Activated CD4-positive, alpha-beta T cell treated with anti-CD3 and anti-CD28 coated beads for 36 hours (primary cell): ENCODE measurements around the gene PPP6R3. TPM values are rescaled to one million over a fixed set of nuclear protein-coding genes. Genes with fewer than 3 reads are reported as not detected.
A peak's percentile ranks its signal among the peaks of the same experiment; 100 is the strongest.

Source experiments
- ATAC-seq: fragments of 200-7000 bp; cut with Tn5 transposase; one replicate; pipeline ENCODE4 v1.10.0; 2021; ENCODE audit warnings: mild to moderate bottlenecking, moderate library complexity
- CTCF ChIA-PET: fragments of 350-600 bp; sonication (Branson Sonifier 250); formaldehyde crosslinking; loops from one replicate; lab custom pipeline; 2021; ENCODE audit warnings: antibody characterized with exemption; lab: Charles Lee
- POLR2A ChIA-PET: fragments of 350-600 bp; sonication (Branson Sonifier 250); formaldehyde crosslinking; loops from one replicate; lab custom pipeline; 2021; ENCODE audit warnings: antibody characterized with exemption, inconsistent platforms; lab: Charles Lee
- DNase-seq: peaks from one replicate; pipeline ENCODE4 v3.0.0-alpha.2; 2020
- H3K27ac Mint-ChIP-seq: one replicate; pipeline ENCODE4 v1.8.0; 2021; ENCODE audit warnings: mixed read lengths
- H3K27me3 Mint-ChIP-seq: one replicate; pipeline ENCODE4 v1.8.0; 2021; ENCODE audit warnings: mixed read lengths
- H3K36me3 Mint-ChIP-seq: one replicate; pipeline ENCODE4 v1.8.0; 2021; ENCODE audit warnings: low read depth, mixed read lengths
- H3K4me1 Mint-ChIP-seq: one replicate; pipeline ENCODE4 v1.8.0; 2021; ENCODE audit warnings: mixed read lengths
- H3K4me3 Mint-ChIP-seq: one replicate; pipeline ENCODE4 v1.8.0; 2021; ENCODE audit warnings: mild to moderate bottlenecking, moderate library complexity, mixed read lengths
- H3K9me3 Mint-ChIP-seq: one replicate; pipeline ENCODE4 v1.8.0; 2021; ENCODE audit warnings: low read depth, mixed read lengths
- intact Hi-C, 2 experiments: fragments of 100-400 bp; cut with DNase I in 1 of 2; cut with micrococcal nuclease in 1 of 2; formaldehyde crosslinking; loops; one replicate each; pipeline versions ENCODE4 v1.14.2 to v1.15.1; 2022 to 2024; cut with DNase I, micrococcal nuclease
- total RNA-seq, 2 experiments: library from RNA; stranded (reverse); gene quantifications; one replicate each; pipeline ENCODE4 v1.2.3, GENCODE V29; 2021

PPP6R3 gene
- total RNA-seq, 2 experiments from 2014 or later: 110 to 126 TPM

DNA sequence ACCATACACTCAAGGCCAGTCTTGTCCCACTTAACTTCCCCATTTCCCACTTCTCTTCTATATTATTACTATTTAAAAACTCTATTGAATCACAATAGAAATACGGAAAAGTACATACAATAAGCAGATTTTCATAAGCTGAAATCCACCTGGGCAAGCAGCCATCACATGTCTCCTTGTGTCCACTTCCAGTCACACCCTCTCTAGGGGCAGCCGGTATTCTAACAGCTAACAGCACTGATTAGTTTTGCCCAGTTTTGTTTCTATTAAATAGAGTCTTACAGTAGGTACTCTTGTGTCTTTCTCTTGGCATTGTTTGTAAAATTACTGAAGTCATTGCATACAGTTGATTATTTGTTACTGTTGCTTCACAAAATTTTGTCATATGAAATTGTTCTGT lies 37.8 kb downstream of the PPP6R3 start:
- intact Hi-C loops: no loop called here
- POLR2A ChIA-PET: no interaction called here
- no peaks in the 10 kb centered on the region for H3K9me3 Mint-ChIP-seq
- no peaks in the 10 kb centered on the region for H3K27me3 Mint-ChIP-seq
- no peak for ATAC-seq
- no peak overlapping the region for H3K4me3 Mint-ChIP-seq
- H3K36me3 Mint-ChIP-seq: peaks cover 9% of the 10 kb centered on the region
- H3K4me1 Mint-ChIP-seq: peaks cover 76% of the 10 kb centered on the region
- CTCF ChIA-PET: interaction anchor here (0.9 to 1.5 kb wide), 2 partner anchors 27 to 30 kb away, joined by 3 to 5 read pairs; no protein-coding TSS in a partner anchor
- H3K27ac Mint-ChIP-seq: peak overlapping the region; percentile 18
- DNase-seq: no peak

DNA sequence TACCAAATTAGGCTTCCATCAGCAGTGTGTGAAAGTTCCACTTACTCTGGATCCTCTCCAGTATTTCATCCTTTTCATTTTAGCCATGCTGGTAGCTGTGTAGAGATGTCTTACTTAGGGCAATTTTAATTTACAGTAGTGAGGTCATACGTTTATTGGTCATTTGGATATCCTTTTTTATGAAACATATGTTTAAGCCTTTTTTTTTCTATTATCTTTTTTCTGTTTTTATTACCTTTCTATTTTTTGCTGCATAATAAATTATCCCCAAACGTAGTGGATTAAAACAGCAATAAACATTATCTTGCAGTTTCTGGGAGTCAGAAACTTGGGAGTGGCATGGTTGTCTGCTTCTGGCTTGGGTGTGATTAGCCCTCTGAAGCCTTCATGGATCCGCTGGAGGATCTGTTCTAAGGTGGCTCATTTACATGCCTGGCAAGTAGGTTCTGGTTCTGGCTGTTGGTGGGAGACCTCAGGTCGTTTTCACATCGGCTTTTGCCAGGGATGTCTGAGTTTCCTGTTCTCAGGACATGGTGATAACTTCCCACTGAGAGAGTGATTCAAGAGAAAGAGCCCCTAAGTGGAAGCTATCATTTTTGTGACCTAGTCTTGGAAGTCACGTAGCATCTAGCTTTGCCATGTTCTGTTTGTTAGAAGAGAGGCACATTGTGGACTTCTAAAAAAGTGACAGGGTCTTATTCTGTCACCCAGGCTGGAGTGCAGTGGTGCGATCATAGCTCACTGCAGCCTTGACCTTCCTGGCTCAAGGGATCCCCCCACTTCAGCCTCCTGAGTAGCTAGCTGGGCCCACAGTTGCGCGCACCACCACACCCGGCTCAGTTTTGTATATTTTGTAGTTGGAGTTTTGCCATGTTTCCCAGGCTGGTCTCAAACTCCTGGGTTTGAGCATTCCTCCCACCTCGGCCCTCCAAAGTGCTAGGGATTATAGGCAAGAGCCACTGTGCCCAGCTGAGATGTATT lies 38.6 kb downstream of the PPP6R3 start:
- H3K4me1 Mint-ChIP-seq: peaks cover 84% of the 10 kb centered on the region
- ChIA-PET POLR2A (interaction anchor here (0.6 kb wide), 1 partner anchor 10 kb away, joined by 6 read pairs; no protein-coding TSS in a partner anchor), CTCF (interaction anchor here (0.6 to 1.5 kb wide), 3 partner anchors 26 to 75 kb away, joined by 3 to 5 read pairs (median 3); no protein-coding TSS in a partner anchor)
- peaks cover 9% of the 10 kb centered on the region for H3K36me3 Mint-ChIP-seq
- DNase-seq (no peak), ATAC-seq (no peak)
- intact Hi-C loops: no loop called here
- H3K9me3 Mint-ChIP-seq: no peaks in the 10 kb centered on the region
- H3K27me3 Mint-ChIP-seq: no peaks in the 10 kb centered on the region
- no peak overlapping the region for H3K4me3 Mint-ChIP-seq
- H3K27ac Mint-ChIP-seq: no peak overlapping the region

DNA sequence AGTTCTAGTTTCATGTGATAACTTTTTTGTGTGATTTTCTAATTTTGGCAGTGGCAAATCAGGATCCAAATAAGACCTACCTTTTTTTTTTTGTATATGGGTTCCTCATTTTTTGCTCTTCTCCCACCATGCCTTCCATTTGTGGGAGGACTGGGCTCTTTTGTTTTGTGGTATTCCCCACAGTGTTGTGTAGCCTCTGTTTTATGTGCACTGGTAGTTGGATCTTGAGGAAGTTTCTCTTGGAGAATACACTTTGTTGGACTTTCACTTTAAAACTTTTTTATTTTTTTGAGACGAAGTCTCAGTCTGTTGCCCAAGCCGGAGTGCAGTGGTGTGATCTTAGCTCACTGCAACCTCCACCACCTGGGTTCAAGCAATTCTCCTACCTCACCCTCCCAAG lies 39.7 kb downstream of the PPP6R3 start:
- H3K4me3 Mint-ChIP-seq: no peak overlapping the region
- intact Hi-C loops: no loop called here
- H3K9me3 Mint-ChIP-seq: no peaks in the 10 kb centered on the region
- ATAC-seq: no peak
- ChIA-PET CTCF (no interaction called here), POLR2A (no interaction called here)
- H3K27me3 Mint-ChIP-seq: no peaks in the 10 kb centered on the region
- DNase-seq: no peak
- H3K4me1 Mint-ChIP-seq: peaks cover 85% of the 10 kb centered on the region
- no peak overlapping the region for H3K27ac Mint-ChIP-seq
- H3K36me3 Mint-ChIP-seq: peaks cover 9% of the 10 kb centered on the region

DNA sequence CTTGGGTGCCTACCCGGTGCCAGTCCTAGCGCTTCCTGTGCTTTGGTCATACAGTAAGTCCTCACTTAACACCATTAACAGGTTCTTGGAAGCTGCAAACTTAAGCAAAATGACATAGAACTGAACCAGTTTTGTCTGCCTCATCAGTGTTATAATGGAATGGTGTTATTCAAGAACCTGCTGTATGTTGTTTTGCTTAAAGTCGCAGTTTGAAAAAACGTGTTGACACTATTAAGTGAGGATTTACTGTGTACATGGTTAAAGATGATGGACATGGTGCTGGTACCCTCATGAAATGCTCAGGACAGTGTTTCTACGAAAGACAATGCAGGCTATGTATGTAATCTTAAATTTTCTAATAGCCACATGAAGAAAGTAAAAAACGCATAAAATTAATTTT lies 41.3 kb downstream of the PPP6R3 start:
- POLR2A ChIA-PET: no interaction called here
- DNase-seq (no peak), ATAC-seq (no peak)
- H3K27ac Mint-ChIP-seq: no peak overlapping the region
- no peak overlapping the region for H3K4me3 Mint-ChIP-seq
- H3K27me3 Mint-ChIP-seq: no peaks in the 10 kb centered on the region
- CTCF ChIA-PET: interaction anchor here (0.6 kb wide), 1 partner anchor 481 kb away, joined by 3 read pairs; no protein-coding TSS in a partner anchor
- intact Hi-C loops: no loop called here
- H3K36me3 Mint-ChIP-seq: peaks cover 12% of the 10 kb centered on the region
- H3K4me1 Mint-ChIP-seq: peaks cover 85% of the 10 kb centered on the region
- H3K9me3 Mint-ChIP-seq: no peaks in the 10 kb centered on the region

GRCh38 chr11:68503251-68503687 lies 42.7 kb downstream of the PPP6R3 start:
- no peak overlapping the region for H3K4me3 Mint-ChIP-seq
- no peak for DNase-seq
- ChIA-PET POLR2A (no interaction called here), CTCF (no interaction called here)
- ATAC-seq: no peak
- intact Hi-C loops: no loop called here
- H3K4me1 Mint-ChIP-seq: peaks cover 84% of the 10 kb centered on the region
- peaks cover 18% of the 10 kb centered on the region for H3K36me3 Mint-ChIP-seq
- no peaks in the 10 kb centered on the region for H3K9me3 Mint-ChIP-seq
- H3K27me3 Mint-ChIP-seq: no peaks in the 10 kb centered on the region
- peak overlapping the region; percentile 49 for H3K27ac Mint-ChIP-seq

DNA sequence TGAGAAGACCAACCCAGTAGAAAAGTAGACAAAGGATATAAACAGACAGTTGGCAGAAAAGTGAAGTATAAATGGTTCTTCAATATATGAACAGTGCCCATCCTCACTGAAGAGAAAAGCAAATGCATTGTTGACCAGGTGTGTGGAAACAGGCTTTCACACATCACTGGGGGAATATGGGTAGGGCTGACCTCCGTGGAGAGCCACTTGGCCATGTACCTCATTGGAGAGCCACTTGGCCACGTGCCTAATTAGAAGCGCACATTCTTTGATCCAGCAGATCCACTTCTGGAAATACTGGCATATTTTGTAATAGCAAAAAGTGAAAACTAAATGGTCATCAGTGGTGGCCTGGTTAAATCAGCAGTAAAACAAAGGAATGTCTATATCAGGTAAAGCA lies 43.2 kb downstream of the PPP6R3 start:
- DNase-seq (no peak), ATAC-seq (no peak)
- POLR2A ChIA-PET: no interaction called here
- CTCF ChIA-PET: no interaction called here
- H3K36me3 Mint-ChIP-seq: peaks cover 18% of the 10 kb centered on the region
- no peak overlapping the region for H3K4me3 Mint-ChIP-seq
- no peak overlapping the region for H3K27ac Mint-ChIP-seq
- H3K4me1 Mint-ChIP-seq: peaks cover 84% of the 10 kb centered on the region
- no peaks in the 10 kb centered on the region for H3K9me3 Mint-ChIP-seq
- no peaks in the 10 kb centered on the region for H3K27me3 Mint-ChIP-seq
- intact Hi-C loops: no loop called here

DNA sequence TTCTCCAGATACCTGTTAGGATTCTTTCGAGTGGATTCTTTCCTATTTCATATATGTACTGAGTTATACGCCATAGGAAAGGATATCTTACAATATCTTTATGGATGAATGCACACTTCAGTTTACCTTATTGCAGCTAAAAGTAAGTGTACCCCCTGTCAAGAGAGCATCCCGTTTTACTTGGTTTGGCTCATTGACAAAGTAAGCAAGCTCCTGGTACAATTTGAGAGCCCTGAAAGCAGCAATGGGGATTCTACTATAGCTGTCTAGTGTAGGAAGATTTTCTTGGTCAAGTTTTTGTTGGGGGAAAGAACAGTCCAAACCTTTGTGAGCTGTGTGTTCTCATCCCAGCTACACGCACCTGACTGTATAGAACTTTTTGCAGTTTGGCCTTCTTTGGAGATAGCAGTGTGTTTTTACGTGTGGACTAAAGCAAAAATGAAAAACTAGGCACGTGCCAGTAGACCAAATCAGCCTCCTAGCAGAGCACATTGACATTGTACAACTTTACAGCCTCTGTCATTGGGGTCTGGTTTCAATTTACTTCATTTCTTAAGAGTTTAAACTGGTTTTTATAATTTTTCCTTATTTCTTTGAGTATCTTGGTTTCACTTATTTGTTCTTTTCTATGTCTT lies 44.0 kb downstream of the PPP6R3 start:
- H3K4me3 Mint-ChIP-seq: no peak overlapping the region
- intact Hi-C loops: loop anchor here in 1 of 2 experiments (5.0 kb wide), 1 partner anchor 32 kb away; no protein-coding TSS in a partner anchor
- H3K9me3 Mint-ChIP-seq: no peaks in the 10 kb centered on the region
- CTCF ChIA-PET: interaction anchor here (1.6 kb wide), 1 partner anchor 15 kb away, joined by 7 read pairs; no protein-coding TSS in a partner anchor
- H3K4me1 Mint-ChIP-seq: peaks cover 81% of the 10 kb centered on the region
- H3K27ac Mint-ChIP-seq: no peak overlapping the region
- H3K27me3 Mint-ChIP-seq: no peaks in the 10 kb centered on the region
- no peak for DNase-seq
- no peak for ATAC-seq
- POLR2A ChIA-PET: no interaction called here
- peaks cover 22% of the 10 kb centered on the region for H3K36me3 Mint-ChIP-seq

DNA sequence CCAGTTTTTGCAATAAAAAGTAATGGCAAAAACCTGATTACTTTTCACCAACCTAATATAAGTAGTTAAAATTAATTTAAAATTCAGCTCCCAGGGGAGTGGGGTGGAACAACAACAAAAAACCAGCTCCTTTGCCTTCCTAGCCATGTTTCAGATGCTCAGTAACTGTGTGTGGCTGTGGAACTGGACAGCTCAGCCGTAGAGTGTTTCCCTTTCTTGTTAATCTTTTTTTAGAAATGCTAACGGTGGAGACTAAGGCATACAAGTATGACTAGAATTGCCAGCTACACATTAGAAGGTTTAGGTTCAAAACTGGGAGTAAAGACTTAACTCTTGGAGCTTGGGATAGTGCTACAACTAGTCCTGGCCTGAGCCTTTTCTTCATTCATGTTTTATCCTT lies 45.0 kb downstream of the PPP6R3 start:
- intact Hi-C loops: loop anchor here in 1 of 2 experiments (5.0 kb wide), 1 partner anchor 33 kb away; no protein-coding TSS in a partner anchor
- POLR2A ChIA-PET: interaction anchor here (0.6 to 0.8 kb wide), 2 partner anchors 8 to 32 kb away, joined by 4 to 7 read pairs; no protein-coding TSS in a partner anchor
- H3K4me3 Mint-ChIP-seq: no peak overlapping the region
- DNase-seq (no peak), ATAC-seq (no peak)
- no peaks in the 10 kb centered on the region for H3K27me3 Mint-ChIP-seq
- peaks cover 75% of the 10 kb centered on the region for H3K4me1 Mint-ChIP-seq
- H3K36me3 Mint-ChIP-seq: peaks cover 24% of the 10 kb centered on the region
- no peak overlapping the region for H3K27ac Mint-ChIP-seq
- no peaks in the 10 kb centered on the region for H3K9me3 Mint-ChIP-seq
- CTCF ChIA-PET: interaction anchor here (1.0 to 1.6 kb wide), 2 partner anchors 14 to 20 kb away, joined by 3 to 7 read pairs; no protein-coding TSS in a partner anchor

GRCh38 chr11:68506908-68507307 lies 46.4 kb downstream of the PPP6R3 start:
- ChIA-PET CTCF (interaction anchor here (0.7 to 1.3 kb wide), 4 partner anchors 14 to 174 kb away, joined by 3 read pairs; no protein-coding TSS in a partner anchor), POLR2A (no interaction called here)
- H3K27ac Mint-ChIP-seq: no peak overlapping the region
- no peaks in the 10 kb centered on the region for H3K9me3 Mint-ChIP-seq
- H3K4me1 Mint-ChIP-seq: peaks cover 71% of the 10 kb centered on the region
- H3K4me3 Mint-ChIP-seq: no peak overlapping the region
- DNase-seq: no peak
- no peaks in the 10 kb centered on the region for H3K27me3 Mint-ChIP-seq
- H3K36me3 Mint-ChIP-seq: peaks cover 24% of the 10 kb centered on the region
- intact Hi-C loops: loop anchor here in 1 of 2 experiments (5.0 kb wide), 1 partner anchor 35 kb away; no protein-coding TSS in a partner anchor
- ATAC-seq: no peak

DNA sequence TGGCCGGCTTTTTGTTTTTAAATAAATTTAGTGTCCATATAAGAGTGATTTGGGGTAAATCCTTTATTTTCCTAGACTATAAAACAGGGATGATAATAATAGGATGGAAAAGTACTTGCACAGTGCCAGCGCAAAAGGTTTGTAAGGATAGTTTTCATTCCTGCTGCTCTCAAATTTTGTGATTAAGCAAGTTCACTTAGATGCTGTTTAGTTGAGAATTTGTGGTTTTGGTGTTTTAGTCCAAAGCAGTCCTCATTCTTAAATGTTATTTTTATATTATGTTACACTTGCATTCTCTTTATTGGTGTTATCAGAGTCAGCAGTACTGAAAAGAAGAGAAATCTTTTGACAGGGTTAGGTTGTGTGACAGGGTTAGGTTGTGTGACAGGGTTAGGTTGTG lies 47.9 kb downstream of the PPP6R3 start:
- Mint-ChIP-seq H3K9me3 (no peaks in the 10 kb centered on the region), H3K36me3 (peaks cover 24% of the 10 kb centered on the region), H3K27me3 (no peaks in the 10 kb centered on the region), H3K27ac (no peak overlapping the region), H3K4me3 (no peak overlapping the region), H3K4me1 (peaks cover 66% of the 10 kb centered on the region)
- ATAC-seq: no peak
- no peak for DNase-seq
- ChIA-PET POLR2A (no interaction called here), CTCF (interaction anchor here (2.2 kb wide), 1 partner anchor 17 kb away, joined by 6 read pairs; no protein-coding TSS in a partner anchor)
- intact Hi-C loops: loop anchor here in 1 of 2 experiments (5.0 kb wide), 1 partner anchor 36 kb away; no protein-coding TSS in a partner anchor

DNA sequence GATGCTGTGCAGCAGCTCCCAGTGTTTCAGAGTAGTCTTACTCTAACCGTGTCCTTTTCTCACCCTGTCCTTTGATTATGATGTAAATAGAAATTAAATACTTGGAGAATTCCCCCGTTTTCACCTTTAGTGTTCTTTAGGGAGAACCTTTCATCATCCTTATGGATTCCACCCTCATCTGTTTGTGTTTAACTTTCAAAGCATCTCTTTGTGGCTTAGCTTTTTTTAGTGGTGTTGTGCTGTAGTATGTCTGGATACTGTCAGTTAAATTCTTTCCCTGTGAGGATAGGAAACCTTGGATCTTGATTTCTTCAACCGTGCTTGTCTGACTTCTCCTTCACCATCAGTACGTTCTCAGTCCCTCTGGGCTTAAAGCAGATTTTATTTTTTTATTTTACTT lies 48.5 kb downstream of the PPP6R3 start:
- H3K4me3 Mint-ChIP-seq: no peak overlapping the region
- no peak overlapping the region for H3K27ac Mint-ChIP-seq
- DNase-seq: no peak

More for the DNA sequence above, 48.5 kb downstream of the PPP6R3 start:
- H3K9me3 Mint-ChIP-seq: no peaks in the 10 kb centered on the region
- intact Hi-C loops: loop anchor here in 1 of 2 experiments (5.0 kb wide), 1 partner anchor 37 kb away; no protein-coding TSS in a partner anchor
- CTCF ChIA-PET: interaction anchor here (2.2 kb wide), 1 partner anchor 16 kb away, joined by 6 read pairs; no protein-coding TSS in a partner anchor
- H3K4me1 Mint-ChIP-seq: peaks cover 64% of the 10 kb centered on the region
- POLR2A ChIA-PET: interaction anchor here (0.7 kb wide), 1 partner anchor 10 kb away, joined by 6 read pairs; no protein-coding TSS in a partner anchor
- H3K27me3 Mint-ChIP-seq: no peaks in the 10 kb centered on the region
- ATAC-seq: no peak
- H3K36me3 Mint-ChIP-seq: peaks cover 31% of the 10 kb centered on the region
